K562 (cell line): ENCODE measurements around the gene CUTA. TPM values are rescaled to one million over a fixed set of nuclear protein-coding genes. Genes with fewer than 3 reads are reported as not detected.

Source experiments
- CEBPB ChIP-seq: fragments of 450-650 bp; IDR thresholded peaks from 2 replicates; pipeline ENCODE4 v1.6.1; 2016; ENCODE audit warnings: missing genetic modification characterization, missing compliant biosample characterization
- CHD4 ChIP-seq: fragments of 200-600 bp; sonication (generic); IDR thresholded peaks from 3 replicates; pipeline ENCODE4 v1.6.1; 2012; ENCODE audit warnings: low read depth, mild to moderate bottlenecking, mixed read lengths, low read length, inconsistent platforms; ENCODE audit not compliant: insufficient read depth, insufficient replicate concordance, poor library complexity, severe bottlenecking
- DACH1 ChIP-seq: fragments of 450-650 bp; IDR thresholded peaks from 2 replicates; pipeline ENCODE4 v1.6.1; 2018; ENCODE audit not compliant: partially characterized antibody
- GATAD2A ChIP-seq: fragments of 450-650 bp; IDR thresholded peaks from 2 replicates; pipeline ENCODE4 v1.6.1; 2017
- HDAC3 ChIP-seq: fragments of 450-650 bp; IDR thresholded peaks from 2 replicates; pipeline ENCODE4 v1.6.1; 2018; ENCODE audit warnings: borderline replicate concordance, mild to moderate bottlenecking, moderate library complexity; ENCODE audit not compliant: partially characterized antibody
- HLTF ChIP-seq: fragments of 450-650 bp; IDR thresholded peaks from 2 replicates; pipeline ENCODE4 v1.6.1; 2016
- JUN ChIP-seq, 2 experiments: sonication (generic) in 1 of 2; formaldehyde crosslinking in 1 of 2; IDR thresholded peaks; 2 replicates each; pipeline versions ENCODE4 v1.6.1 to v1.8.0; 2012 to 2022; ENCODE audit warnings: borderline replicate concordance in 2 of 2, mild to moderate bottlenecking in 2 of 2, improper control_type of control experiment in 1 of 2, low read depth in 1 of 2, low read length in 1 of 2, missing genetic modification reagents in 1 of 2
- MLLT1 ChIP-seq, 2 experiments: fragments of 450-650 bp; IDR thresholded peaks; 2 replicates each; pipeline ENCODE4 v1.6.1; 2016
- NCOA1 ChIP-seq: fragments of 450-650 bp; IDR thresholded peaks from 2 replicates; pipeline ENCODE4 v1.6.1; 2016; ENCODE audit warnings: low read depth
- NCOA4 ChIP-seq: fragments of 450-650 bp; IDR thresholded peaks from 2 replicates; pipeline ENCODE4 v1.6.1; 2018; ENCODE audit warnings: mild to moderate bottlenecking; ENCODE audit not compliant: partially characterized antibody
- NEUROD1 ChIP-seq: fragments of 150-350 bp; IDR thresholded peaks from 2 replicates; pipeline ENCODE4 v1.6.1; 2014; ENCODE audit warnings: borderline replicate concordance, low read length, low read depth; ENCODE audit not compliant: partially characterized antibody
- NFIC ChIP-seq: fragments of 450-650 bp; IDR thresholded peaks from 2 replicates; pipeline ENCODE4 v1.6.1; 2017; ENCODE audit warnings: mild to moderate bottlenecking, inconsistent platforms
- NFIX ChIP-seq: fragments of 250-450 bp; sonication (Bioruptor Pico); IDR thresholded peaks from 2 replicates; pipeline ENCODE4 v1.4.0; 2020; ENCODE audit warnings: low read depth, mild to moderate bottlenecking, moderate library complexity
- NFRKB ChIP-seq: fragments of 450-650 bp; IDR thresholded peaks from 2 replicates; pipeline ENCODE4 v1.6.1; 2016; ENCODE audit warnings: low read depth
- NONO ChIP-seq, 2 experiments: fragments of 200-400 bp in 1 of 2; fragments of 450-650 bp in 1 of 2; formaldehyde crosslinking in 1 of 2; IDR thresholded peaks; 2 replicates each; pipeline ENCODE4 v1.6.1; 2017; ENCODE audit warnings: low read depth in 2 of 2, mild to moderate bottlenecking in 2 of 2, moderate library complexity in 2 of 2, low read length in 1 of 2
- PKNOX1 ChIP-seq: fragments of 450-650 bp; IDR thresholded peaks from 2 replicates; pipeline ENCODE4 v1.6.1; 2016
- POLR2B ChIP-seq: fragments of 450-650 bp; IDR thresholded peaks from 2 replicates; pipeline ENCODE4 v1.6.1; 2018; ENCODE audit warnings: low read depth; ENCODE audit not compliant: partially characterized antibody
- RCOR1 ChIP-seq, 2 experiments: IDR thresholded peaks; 2 replicates each; pipeline ENCODE4 v1.6.1; 2012; ENCODE audit warnings: low read depth in 2 of 2, low read length in 2 of 2, borderline replicate concordance in 1 of 2, improper control_type of control experiment in 1 of 2
- RFX7 ChIP-seq: fragments of 250-450 bp; sonication (Bioruptor Pico); IDR thresholded peaks from 2 replicates; pipeline ENCODE4 v1.5.1; 2021; ENCODE audit warnings: mild to moderate bottlenecking
- RNF2 ChIP-seq: sonication (generic); IDR thresholded peaks from 2 replicates; pipeline ENCODE4 v1.6.1; 2016
- SMARCE1 ChIP-seq: fragments of 450-650 bp; IDR thresholded peaks from 2 replicates; pipeline ENCODE4 v1.7.1; 2016; ENCODE audit warnings: mild to moderate bottlenecking
- ZC3H11A ChIP-seq: IDR thresholded peaks from 2 replicates; pipeline ENCODE4 v1.6.1; 2012; ENCODE audit warnings: low read depth, low read length, improper control_type of control experiment
- ZNF212 ChIP-seq: fragments of 450-650 bp; formaldehyde crosslinking; IDR thresholded peaks from 2 replicates; pipeline ENCODE4 v1.4.0; 2020; ENCODE audit warnings: mild to moderate bottlenecking
- ZNF263 ChIP-seq: sonication (generic); formaldehyde crosslinking; IDR thresholded peaks from 2 replicates; pipeline ENCODE4 v1.8.0; 2022; ENCODE audit warnings: mild to moderate bottlenecking, missing genetic modification reagents, borderline replicate concordance
- polyA plus RNA-seq, 8 experiments: library from polyadenylated mRNA; depleted of rRNA in 4 of 8; stranded (reverse) in 5 of 8; unstranded in 3 of 8; fragments of >200 nt; fragmentation: Nextera tagmentation in 2 of 8; fragmentation: Illumina TruSeq in 1 of 8; extraction: Ambion mirVana in 2 of 8; extraction: Trizol in 1 of 8; gene quantifications; 2 replicates each; pipeline versions ENCODE4 v1.2.1 to v1.2.3, GENCODE V29; 2011 to 2014; ENCODE audit warnings: inconsistent platforms in 1 of 8, missing spikeins in 1 of 8
- total RNA-seq, 7 experiments: library from RNA; depleted of rRNA in 6 of 7; stranded (reverse); fragments of >200 nt in 6 of 7; fragmentation: Illumina TruSeq in 2 of 7; extraction: Trizol in 2 of 7; gene quantifications; 2 replicates each; pipeline versions ENCODE4 v1.2.1 to v1.2.3, GENCODE V29; 2011 to 2021; ENCODE audit warnings: low replicate concordance in 1 of 7
- TF ChIP-seq, protein P1 (sequence below): fragments of 250-450 bp; sonication (Bioruptor Pico); IDR thresholded peaks from 2 replicates; pipeline ENCODE4 v1.8.0; 2022; ENCODE audit warnings: inconsistent platforms

The CUTA gene
- total and polyA plus RNA-seq, 9 of the 15 experiments (the other 6 are each of a cell fraction or from before 2014, with no cell fraction given) = 166 to 682 (median 310) TPM

GRCh38 chr6:33419580-33420490 lies 1.9 kb upstream of the CUTA start, which contains the start of gene SYNGAP1 (continued):
- TF ChIP-seq HLTF (0 out of 2 replicates have a peak, but pooled peaks have one; percentile 20), CHD4 (no peak), CEBPB (tag) (no peak), NFIC (no peak), RCOR1 (IDR thresholded peaks at IDR 0.05; ENCODE audit: borderline replicate concordance in 1 of 2, low read depth in 2 of 2, low read length in 2 of 2) (peak in 1 of 2 experiments; percentile 41; a peak in 1 of 4 replicates), RNF2 (no peak), RFX7 (no peak), ZNF212 (CRISPR knock-in tag) (no peak), NFRKB (0 out of 2 replicates have a peak, but pooled peaks have one; percentile 55), NFIX (CRISPR knock-in tag) (no peak), SMARCE1 (peak; percentile 21; the same call in 1 of the 2 replicates), NCOA4 (no peak), HDAC3 (no peak), GATAD2A (peak; percentile 25; the same call in 1 of the 2 replicates), POLR2B (peak; percentile 18), MLLT1 (IDR thresholded peaks at IDR 0.05) (no peak), ZC3H11A (no peak), NONO (IDR thresholded peaks at IDR 0.05; ENCODE audit: low read depth in 2 of 2, low read length in 1 of 2) (no peak), PKNOX1 (no peak), JUN (IDR thresholded peaks at IDR 0.05; ENCODE audit: borderline replicate concordance, low read depth, low read length) (no peak), JUN (CRISPR knock-in tag; IDR thresholded peaks at IDR 0.05; ENCODE audit: borderline replicate concordance) (no peak), NCOA1 (0 out of 2 replicates have a peak, but pooled peaks have one; percentile 22), ZNF263 (peak; percentile 84), DACH1 (no peak), NEUROD1 (peak; percentile 17)
- TF ChIP-seq, protein P1, sequence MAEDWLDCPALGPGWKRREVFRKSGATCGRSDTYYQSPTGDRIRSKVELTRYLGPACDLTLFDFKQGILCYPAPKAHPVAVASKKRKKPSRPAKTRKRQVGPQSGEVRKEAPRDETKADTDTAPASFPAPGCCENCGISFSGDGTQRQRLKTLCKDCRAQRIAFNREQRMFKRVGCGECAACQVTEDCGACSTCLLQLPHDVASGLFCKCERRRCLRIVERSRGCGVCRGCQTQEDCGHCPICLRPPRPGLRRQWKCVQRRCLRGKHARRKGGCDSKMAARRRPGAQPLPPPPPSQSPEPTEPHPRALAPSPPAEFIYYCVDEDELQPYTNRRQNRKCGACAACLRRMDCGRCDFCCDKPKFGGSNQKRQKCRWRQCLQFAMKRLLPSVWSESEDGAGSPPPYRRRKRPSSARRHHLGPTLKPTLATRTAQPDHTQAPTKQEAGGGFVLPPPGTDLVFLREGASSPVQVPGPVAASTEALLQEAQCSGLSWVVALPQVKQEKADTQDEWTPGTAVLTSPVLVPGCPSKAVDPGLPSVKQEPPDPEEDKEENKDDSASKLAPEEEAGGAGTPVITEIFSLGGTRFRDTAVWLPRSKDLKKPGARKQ (CRISPR knock-in tag) = no peak
